HG03439 (cell line): ENCODE measurements around the gene RAB17.

Experiments
- ATAC-seq: cut with Tn5 transposase; IDR thresholded peaks from one replicate; pipeline ENCODE4 v1.9.1; 2021; ENCODE audit warnings: mild to moderate bottlenecking, moderate library complexity; ENCODE audit not compliant: unreplicated experiment

The RAB17 gene

GRCh38 chr2:237590272-237591140, at the start of gene RAB17:
Gene RAB17 (minus strand): TSS chr2:237590734. CDS start chr2:237586154, 4,580 bp downstream.
- no peak for ATAC-seq

- no peak for ATAC-seq
Measured at GRCh38 chr2:237639836-237640220, 49.3 kb upstream of the RAB17 start.

GRCh38 chr2:237639052-237639835, 48.7 kb upstream of the RAB17 start:
- ATAC-seq, result no peak

- no peak for ATAC-seq
Measured at GRCh38 chr2:237638176-237638575, 47.6 kb upstream of the RAB17 start.

- no peak for ATAC-seq
Measured at GRCh38 chr2:237637429-237638135, 47.0 kb upstream of the RAB17 start.

GRCh38 chr2:237636578-237636977, 46.0 kb upstream of the RAB17 start:
- no peak for ATAC-seq

- ATAC-seq, result no peak
Measured at GRCh38 chr2:237633061-237633561, 42.6 kb upstream of the RAB17 start.

GRCh38 chr2:237631801-237632585, 41.5 kb upstream of the RAB17 start:
- ATAC-seq, result no peak

- no peak for ATAC-seq
Measured at GRCh38 chr2:237631007-237631785, 40.7 kb upstream of the RAB17 start.

GRCh38 chr2:237630216-237631000, 39.9 kb upstream of the RAB17 start:
- no peak for ATAC-seq

GRCh38 chr2:237629739-237630138, 39.2 kb upstream of the RAB17 start:
- no peak for ATAC-seq

- ATAC-seq, result no peak
Measured at GRCh38 chr2:237629188-237629534, 38.6 kb upstream of the RAB17 start.

GRCh38 chr2:237628247-237629187, 38.0 kb upstream of the RAB17 start:
- ATAC-seq, result no peak

GRCh38 chr2:237627441-237628246, 37.1 kb upstream of the RAB17 start, which contains the start of gene LRRFIP1:
Gene LRRFIP1 (plus strand): TSS chr2:237627587. CDS start chr2:237627645, 58 bp downstream.
- no peak for ATAC-seq

- no peak for ATAC-seq
Measured at GRCh38 chr2:237626813-237627440, 36.4 kb upstream of the RAB17 start.

- ATAC-seq, result no peak
Measured at GRCh38 chr2:237625777-237626176, 35.2 kb upstream of the RAB17 start.
